ENCODE data around the gene SPDYE4. TPM values are rescaled to one million over a fixed set of nuclear protein-coding genes. Genes with fewer than 3 reads are reported as not detected.

SPDYE4 gene
- total RNA-seq, 1 experiment from 2014 or later = not detected

GRCh38 chr17:8788998-8789397 lies 30.7 kb upstream of the SPDYE4 start:
- no peak overlapping the region for H3K27ac Mint-ChIP-seq
- DNase-seq (ENCODE audit: low spot score) (no peak), ATAC-seq (no peak)
- peaks cover 13% of the 10 kb centered on the region for H3K36me3 Mint-ChIP-seq
- H3K27me3 Mint-ChIP-seq (ENCODE audit: low read depth) = no peaks in the 10 kb centered on the region; the same call in 1 of the 2 replicates
- H3K4me1 Mint-ChIP-seq = peaks cover 9% of the 10 kb centered on the region
- POLR2A ChIA-PET = no interaction called here
- peaks cover 14% of the 10 kb centered on the region for H3K9me3 Mint-ChIP-seq
- TF ChIP-seq ZMAT4 (CRISPR knock-in tag; IDR thresholded peaks at IDR 0.05) = no peak
- TF ChIP-seq GABPB1 (CRISPR knock-in tag; IDR thresholded peaks at IDR 0.05) = peak; percentile 61; the same call in 1 of the 2 replicates
- no peak for TF ChIP-seq EMX1 (CRISPR knock-in tag; IDR thresholded peaks at IDR 0.05)
- no peak for TF ChIP-seq ETV6 (CRISPR knock-in tag; IDR thresholded peaks at IDR 0.05)
- TF ChIP-seq CREM (CRISPR knock-in tag; IDR thresholded peaks at IDR 0.05) = no peak
- CTCF ChIA-PET = interaction anchor here (1.4 kb wide), 1 partner anchor 106 kb away, joined by 5 read pairs; no protein-coding TSS in a partner anchor
- no peak overlapping the region for H3K4me3 Mint-ChIP-seq

DNA sequence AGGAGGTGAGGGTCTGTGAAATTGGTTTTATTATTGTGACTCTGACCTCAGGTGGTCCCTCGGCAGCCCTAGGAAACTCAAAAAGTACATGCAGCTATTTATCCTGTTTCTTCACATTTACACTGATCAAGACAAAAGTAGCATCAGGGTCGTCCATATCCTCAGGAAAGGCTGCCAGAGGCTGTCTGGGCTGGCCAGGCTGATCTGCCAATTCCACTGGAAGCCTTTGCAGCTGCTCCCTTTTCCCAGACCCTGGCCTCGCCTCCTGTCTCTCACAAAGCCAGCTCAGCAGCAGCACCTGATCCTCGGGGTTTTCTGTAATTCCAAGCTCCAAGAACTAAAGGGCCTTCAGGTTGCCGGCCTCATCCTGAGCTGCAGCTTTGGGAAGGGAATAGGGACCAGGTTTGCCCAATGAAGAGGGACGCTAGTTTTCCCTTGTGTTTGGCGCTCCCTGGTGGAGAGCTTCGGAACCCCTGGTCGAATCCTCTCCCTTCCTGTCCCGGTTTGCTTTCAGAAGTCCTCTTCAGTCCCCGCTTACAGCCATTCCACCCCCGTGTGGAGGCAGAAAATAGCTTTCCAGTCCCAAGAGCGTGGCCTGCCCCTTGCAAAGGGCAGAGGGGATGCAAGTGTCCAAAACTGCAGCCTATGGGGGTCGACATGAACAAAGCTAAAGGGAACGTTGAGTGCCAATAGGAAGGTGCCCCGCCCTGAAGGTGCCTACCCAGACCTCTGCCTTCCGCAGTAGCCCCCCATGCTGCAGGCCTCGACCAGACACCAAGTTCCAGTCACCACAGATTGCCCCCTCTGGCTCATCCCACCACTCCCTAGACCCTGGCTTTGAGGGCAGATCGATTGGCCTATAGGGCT lies 27.4 kb upstream of the SPDYE4 start:
- CTCF ChIA-PET = interaction anchor here (0.5 to 2.9 kb wide), 50 partner anchors 9 to 726 kb away, joined by 3 to 65 read pairs (median 5); partner anchors contain the start of gene MFSD6L
- peaks cover 19% of the 10 kb centered on the region for H3K4me1 Mint-ChIP-seq
- H3K27ac Mint-ChIP-seq = no peak overlapping the region

DNA sequence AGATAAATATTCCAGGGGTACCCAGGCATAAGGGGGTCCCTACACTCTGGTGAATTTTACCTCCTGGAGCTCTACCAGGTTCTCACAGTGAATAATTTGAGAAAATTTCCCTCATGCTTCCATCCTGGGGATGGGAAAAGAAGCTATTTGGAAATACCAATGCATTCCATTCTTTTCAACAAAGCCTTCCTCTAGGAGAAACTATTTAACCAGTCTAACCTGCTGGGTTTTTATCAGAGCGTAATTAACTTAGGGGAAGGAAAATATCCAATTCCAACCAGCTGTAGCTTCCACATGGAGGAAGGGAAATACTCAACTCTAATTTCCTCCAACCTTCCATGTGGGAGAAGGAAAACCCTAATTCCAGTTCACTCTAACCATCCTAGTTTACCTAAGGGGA lies 23.8 kb upstream of the SPDYE4 start:
- no peak for DNase-seq (ENCODE audit: low spot score)
- TF ChIP-seq, protein P1, sequence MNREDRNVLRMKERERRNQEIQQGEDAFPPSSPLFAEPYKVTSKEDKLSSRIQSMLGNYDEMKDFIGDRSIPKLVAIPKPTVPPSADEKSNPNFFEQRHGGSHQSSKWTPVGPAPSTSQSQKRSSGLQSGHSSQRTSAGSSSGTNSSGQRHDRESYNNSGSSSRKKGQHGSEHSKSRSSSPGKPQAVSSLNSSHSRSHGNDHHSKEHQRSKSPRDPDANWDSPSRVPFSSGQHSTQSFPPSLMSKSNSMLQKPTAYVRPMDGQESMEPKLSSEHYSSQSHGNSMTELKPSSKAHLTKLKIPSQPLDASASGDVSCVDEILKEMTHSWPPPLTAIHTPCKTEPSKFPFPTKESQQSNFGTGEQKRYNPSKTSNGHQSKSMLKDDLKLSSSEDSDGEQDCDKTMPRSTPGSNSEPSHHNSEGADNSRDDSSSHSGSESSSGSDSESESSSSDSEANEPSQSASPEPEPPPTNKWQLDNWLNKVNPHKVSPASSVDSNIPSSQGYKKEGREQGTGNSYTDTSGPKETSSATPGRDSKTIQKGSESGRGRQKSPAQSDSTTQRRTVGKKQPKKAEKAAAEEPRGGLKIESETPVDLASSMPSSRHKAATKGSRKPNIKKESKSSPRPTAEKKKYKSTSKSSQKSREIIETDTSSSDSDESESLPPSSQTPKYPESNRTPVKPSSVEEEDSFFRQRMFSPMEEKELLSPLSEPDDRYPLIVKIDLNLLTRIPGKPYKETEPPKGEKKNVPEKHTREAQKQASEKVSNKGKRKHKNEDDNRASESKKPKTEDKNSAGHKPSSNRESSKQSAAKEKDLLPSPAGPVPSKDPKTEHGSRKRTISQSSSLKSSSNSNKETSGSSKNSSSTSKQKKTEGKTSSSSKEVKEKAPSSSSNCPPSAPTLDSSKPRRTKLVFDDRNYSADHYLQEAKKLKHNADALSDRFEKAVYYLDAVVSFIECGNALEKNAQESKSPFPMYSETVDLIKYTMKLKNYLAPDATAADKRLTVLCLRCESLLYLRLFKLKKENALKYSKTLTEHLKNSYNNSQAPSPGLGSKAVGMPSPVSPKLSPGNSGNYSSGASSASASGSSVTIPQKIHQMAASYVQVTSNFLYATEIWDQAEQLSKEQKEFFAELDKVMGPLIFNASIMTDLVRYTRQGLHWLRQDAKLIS (CRISPR knock-in tag; IDR thresholded peaks at IDR 0.05; ENCODE audit: borderline replicate concordance) = no peak
- TF ChIP-seq IRF1 (CRISPR knock-in tag; IDR thresholded peaks at IDR 0.05) (no peak), CREM (CRISPR knock-in tag; IDR thresholded peaks at IDR 0.05) (no peak)
- TF ChIP-seq, protein P2, sequence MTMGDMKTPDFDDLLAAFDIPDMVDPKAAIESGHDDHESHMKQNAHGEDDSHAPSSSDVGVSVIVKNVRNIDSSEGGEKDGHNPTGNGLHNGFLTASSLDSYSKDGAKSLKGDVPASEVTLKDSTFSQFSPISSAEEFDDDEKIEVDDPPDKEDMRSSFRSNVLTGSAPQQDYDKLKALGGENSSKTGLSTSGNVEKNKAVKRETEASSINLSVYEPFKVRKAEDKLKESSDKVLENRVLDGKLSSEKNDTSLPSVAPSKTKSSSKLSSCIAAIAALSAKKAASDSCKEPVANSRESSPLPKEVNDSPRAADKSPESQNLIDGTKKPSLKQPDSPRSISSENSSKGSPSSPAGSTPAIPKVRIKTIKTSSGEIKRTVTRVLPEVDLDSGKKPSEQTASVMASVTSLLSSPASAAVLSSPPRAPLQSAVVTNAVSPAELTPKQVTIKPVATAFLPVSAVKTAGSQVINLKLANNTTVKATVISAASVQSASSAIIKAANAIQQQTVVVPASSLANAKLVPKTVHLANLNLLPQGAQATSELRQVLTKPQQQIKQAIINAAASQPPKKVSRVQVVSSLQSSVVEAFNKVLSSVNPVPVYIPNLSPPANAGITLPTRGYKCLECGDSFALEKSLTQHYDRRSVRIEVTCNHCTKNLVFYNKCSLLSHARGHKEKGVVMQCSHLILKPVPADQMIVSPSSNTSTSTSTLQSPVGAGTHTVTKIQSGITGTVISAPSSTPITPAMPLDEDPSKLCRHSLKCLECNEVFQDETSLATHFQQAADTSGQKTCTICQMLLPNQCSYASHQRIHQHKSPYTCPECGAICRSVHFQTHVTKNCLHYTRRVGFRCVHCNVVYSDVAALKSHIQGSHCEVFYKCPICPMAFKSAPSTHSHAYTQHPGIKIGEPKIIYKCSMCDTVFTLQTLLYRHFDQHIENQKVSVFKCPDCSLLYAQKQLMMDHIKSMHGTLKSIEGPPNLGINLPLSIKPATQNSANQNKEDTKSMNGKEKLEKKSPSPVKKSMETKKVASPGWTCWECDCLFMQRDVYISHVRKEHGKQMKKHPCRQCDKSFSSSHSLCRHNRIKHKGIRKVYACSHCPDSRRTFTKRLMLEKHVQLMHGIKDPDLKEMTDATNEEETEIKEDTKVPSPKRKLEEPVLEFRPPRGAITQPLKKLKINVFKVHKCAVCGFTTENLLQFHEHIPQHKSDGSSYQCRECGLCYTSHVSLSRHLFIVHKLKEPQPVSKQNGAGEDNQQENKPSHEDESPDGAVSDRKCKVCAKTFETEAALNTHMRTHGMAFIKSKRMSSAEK (CRISPR knock-in tag; IDR thresholded peaks at IDR 0.05; ENCODE audit: borderline replicate concordance) = no peak
- CTCF ChIA-PET = interaction anchor here (1.0 to 2.2 kb wide), 4 partner anchors 16 to 50 kb away, joined by 3 to 9 read pairs (median 4); partner anchors contain the start of gene MFSD6L
- no peak overlapping the region for H3K4me3 Mint-ChIP-seq
- peaks cover 3% of the 10 kb centered on the region for H3K36me3 Mint-ChIP-seq
- peak overlapping the region; percentile 20; the same call in 1 of the 2 replicates for H3K27ac Mint-ChIP-seq
- ATAC-seq = no peak
- POLR2A ChIA-PET = interaction anchor here (0.6 kb wide), 1 partner anchor 129 kb away, joined by 3 read pairs; no protein-coding TSS in a partner anchor
- H3K9me3 Mint-ChIP-seq = peaks cover 5% of the 10 kb centered on the region
- H3K4me1 Mint-ChIP-seq = peaks cover 10% of the 10 kb centered on the region
- no peaks in the 10 kb centered on the region for H3K27me3 Mint-ChIP-seq (ENCODE audit: low read depth)

More for the DNA sequence above, 27.4 kb upstream of the SPDYE4 start:
- TF ChIP-seq CTCF (IDR thresholded peaks at IDR 0.05) = peak; percentile 87
- no peak for TF ChIP-seq FOXK1 (CRISPR knock-in tag; IDR thresholded peaks at IDR 0.05)
- no peak overlapping the region for H3K4me3 Mint-ChIP-seq
- peaks cover 3% of the 10 kb centered on the region for H3K36me3 Mint-ChIP-seq
- H3K27me3 Mint-ChIP-seq (ENCODE audit: low read depth) = no peaks in the 10 kb centered on the region; the same call in 1 of the 2 replicates
- peaks cover 5% of the 10 kb centered on the region for H3K9me3 Mint-ChIP-seq
- ATAC-seq (peak; percentile 97), DNase-seq (ENCODE audit: low spot score) (peak; percentile 97)
- POLR2A ChIA-PET = interaction anchor here (1.0 to 1.3 kb wide), 2 partner anchors 18 to 102 kb away, joined by 3 to 4 read pairs; no protein-coding TSS in a partner anchor

Data from WTC11 (cell line).